GM19025 (cell line): Measurements from ENCODE around the gene MTFR2.

Experiments used
- ATAC-seq: cut with Tn5 transposase; IDR thresholded peaks from one replicate; pipeline ENCODE4 v1.9.1; 2021; ENCODE audit warnings: mild to moderate bottlenecking, low read depth, moderate library complexity; ENCODE audit not compliant: unreplicated experiment

MTFR2 gene

GRCh38 chr6:136191606-136192312, 58.4 kb downstream of the MTFR2 start:
- ATAC-seq: no peak

GRCh38 chr6:136189104-136189503, 61.0 kb downstream of the MTFR2 start:
- no peak for ATAC-seq

- ATAC-seq: no peak
Observed at GRCh38 chr6:136188486-136188885, 61.6 kb downstream of the MTFR2 start.

- ATAC-seq: no peak
Observed at GRCh38 chr6:136186363-136186762, 63.7 kb downstream of the MTFR2 start.

GRCh38 chr6:136184738-136185137, 65.4 kb downstream of the MTFR2 start:
- no peak for ATAC-seq

GRCh38 chr6:136181861-136182260, 68.2 kb downstream of the MTFR2 start:
- ATAC-seq: no peak

- ATAC-seq: no peak
Observed at GRCh38 chr6:136181512-136181833, 68.6 kb downstream of the MTFR2 start.
